Middle frontal gyrus (tissue), 1 donor: Measurements from ENCODE around the gene BANK1.
"Not testable (repeated sequence)": the region's sequence is repeated elsewhere in the genome, so short reads cannot be mapped to it uniquely, and the experiment has no call there.

Source experiments
- DNase-seq: peaks from one replicate; pipeline ENCODE4 v3.0.0-alpha.2; 2015; ENCODE audit warnings: low spot score; ENCODE audit errors: extremely low spot score

BANK1 gene

DNA sequence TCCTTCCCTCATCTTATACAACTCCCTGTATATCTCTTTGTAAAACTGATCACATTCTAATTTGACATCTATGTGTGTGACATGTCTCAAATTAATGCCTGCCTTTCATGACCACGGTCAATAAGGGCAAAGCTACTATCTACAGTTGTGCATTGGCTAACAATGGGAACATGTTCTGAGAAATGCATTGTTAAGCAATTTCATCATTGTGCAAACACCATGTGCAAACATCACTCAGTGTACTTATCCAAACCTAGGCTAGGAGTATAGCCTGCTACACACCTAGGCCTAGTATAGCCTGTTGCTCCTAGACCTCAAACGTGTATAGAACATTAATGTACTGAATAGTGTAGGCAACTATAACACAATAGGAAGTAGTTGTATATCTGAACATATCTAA lies 95.0 kb downstream of the BANK1 start:
- DNase-seq, result no peak

DNA sequence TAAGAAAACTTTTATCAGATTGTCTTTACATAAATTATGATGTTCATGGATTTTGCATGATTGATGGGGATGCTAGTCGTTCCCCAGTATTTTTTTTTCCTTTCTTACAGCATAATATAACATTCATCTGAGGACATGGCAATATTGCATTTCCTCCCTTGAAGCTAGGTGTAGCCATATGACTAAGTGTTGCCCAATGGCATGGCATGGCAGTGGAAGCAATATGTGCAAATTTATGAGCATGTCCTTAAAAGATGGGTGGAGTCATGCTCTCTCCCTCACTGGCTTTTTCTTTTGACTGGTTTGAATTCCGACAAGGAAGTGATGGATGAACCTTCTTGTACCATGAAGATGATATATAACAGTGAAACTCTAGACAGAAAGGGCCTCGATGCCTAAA lies 96.3 kb downstream of the BANK1 start:
- DNase-seq, result no peak

DNA sequence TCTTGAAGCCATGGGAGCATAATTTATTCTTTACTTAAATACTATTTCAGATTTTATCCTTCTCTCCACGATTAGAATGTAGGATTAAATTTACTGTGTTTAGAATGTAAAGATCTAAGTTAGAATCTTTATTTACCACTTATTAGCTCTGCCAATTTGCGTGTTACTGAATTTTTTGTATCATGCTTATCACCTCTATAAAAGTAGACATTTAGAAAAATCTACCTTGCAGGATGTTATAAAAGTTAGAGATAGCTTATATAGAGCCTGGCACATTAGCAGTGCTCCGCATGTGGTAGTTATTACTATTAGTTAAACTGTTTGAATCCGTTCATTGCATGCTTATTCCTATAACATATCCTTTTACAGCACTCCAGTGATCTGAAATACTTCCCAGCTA lies 97.9 kb downstream of the BANK1 start:
- DNase-seq, result no peak

DNA sequence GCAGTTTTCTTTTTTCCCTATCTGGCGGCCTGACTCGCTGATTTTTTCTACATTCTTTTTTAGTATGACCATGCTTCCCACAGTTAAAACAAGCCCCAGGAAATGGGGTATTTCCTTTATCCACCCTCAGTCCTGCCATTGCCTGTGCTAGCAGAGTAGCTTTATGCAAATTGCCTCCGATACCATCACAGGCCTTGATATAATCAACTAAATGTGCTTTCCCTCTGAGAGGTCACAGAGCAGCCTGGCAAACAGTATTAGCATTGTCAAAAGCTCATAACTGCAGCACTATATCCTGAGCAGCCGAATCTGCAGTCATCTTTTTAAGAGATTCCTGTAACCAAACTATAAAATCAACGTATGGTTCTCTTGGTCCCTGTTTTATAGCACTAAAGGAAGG lies 115.0 kb downstream of the BANK1 start:
- DNase-seq, result not testable (repeated sequence)

- no peak for DNase-seq
Observed at GRCh38 chr4:101910786-101911373, 120.3 kb downstream of the BANK1 start.

GRCh38 chr4:101911616-101912015 lies 121.1 kb downstream of the BANK1 start:
- no peak for DNase-seq

GRCh38 chr4:101914761-101915160 lies 124.2 kb downstream of the BANK1 start:
- DNase-seq, result no peak

DNA sequence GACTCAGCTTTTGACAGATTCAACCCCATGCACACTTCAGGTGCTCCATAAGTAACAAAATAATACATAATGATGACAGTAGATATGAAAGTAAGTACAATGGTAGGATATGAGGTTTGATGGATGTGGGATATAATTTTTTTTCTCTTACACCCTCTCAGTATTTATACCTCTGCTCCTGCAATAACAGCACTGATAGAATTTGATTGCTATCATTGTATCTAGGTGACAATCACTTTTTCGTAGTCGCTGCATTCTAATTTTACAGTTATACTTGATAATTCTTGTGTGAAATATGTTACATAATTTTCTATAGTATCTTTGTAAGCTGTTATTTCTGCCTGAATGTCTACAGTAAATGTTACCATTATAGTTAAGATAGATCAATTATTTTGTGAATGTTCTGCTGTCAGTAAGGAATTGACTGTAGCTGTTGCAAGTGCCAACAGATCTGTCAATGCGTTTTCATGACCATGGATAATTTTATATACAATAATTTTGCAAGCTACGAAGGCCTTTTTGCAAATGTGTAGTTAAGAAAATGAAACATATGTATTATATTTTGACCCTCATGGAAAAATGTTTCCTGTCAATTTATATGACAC lies 128.9 kb downstream of the BANK1 start:
- DNase-seq, result no peak

GRCh38 chr4:101921370-101921769 lies 130.8 kb downstream of the BANK1 start:
- no peak for DNase-seq

- no peak for DNase-seq
Observed at GRCh38 chr4:101931619-101932018, 141.1 kb downstream of the BANK1 start.

GRCh38 chr4:101933855-101934254 lies 143.3 kb downstream of the BANK1 start:
- DNase-seq, result no peak

- DNase-seq, result no peak
Observed at GRCh38 chr4:101938836-101939235, 148.3 kb downstream of the BANK1 start.

DNA sequence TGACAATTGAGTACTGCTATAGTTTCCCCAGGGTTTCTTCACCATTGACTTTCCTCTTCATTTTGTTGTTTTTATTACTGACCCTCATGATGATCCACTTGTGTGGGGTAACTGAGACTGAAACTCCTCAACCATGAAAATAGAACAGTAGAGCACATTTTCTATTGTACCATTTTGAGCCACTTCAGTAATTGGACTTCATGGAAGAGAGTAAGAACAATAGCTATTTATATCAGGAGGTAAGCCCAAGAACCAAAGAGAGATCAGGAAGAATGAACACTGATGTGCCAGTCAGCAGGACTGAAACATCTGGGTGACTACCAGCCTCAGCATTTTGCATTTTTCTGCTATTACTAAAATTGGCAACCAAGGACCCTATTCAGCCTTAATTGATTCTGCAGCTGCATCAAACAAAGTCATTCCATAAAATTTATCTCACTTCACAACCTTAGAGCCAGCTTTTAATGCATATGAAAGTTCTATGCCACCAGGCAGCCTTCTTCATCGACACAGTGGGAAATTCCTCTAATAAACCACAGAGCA lies 151.4 kb downstream of the BANK1 start:
- DNase-seq, result no peak

DNA sequence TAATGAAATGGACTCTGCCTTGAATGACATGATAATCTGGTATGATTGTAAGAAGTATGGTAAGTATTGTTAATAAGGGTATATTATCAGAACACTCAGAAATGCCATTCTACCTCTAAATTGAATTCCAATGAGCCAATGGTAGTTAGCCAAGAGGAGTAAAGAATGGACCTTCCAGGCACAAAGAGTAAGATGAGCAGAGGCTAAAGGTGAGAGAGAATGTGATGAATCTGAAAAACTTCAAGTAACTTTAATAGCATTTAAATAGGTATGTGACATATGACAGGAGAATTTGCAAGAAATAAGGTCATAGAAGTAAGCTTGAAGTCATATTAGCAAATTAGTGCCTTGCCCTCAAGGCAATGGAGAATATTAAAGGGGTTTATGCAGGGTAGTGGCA lies 152.4 kb downstream of the BANK1 start:
- DNase-seq, result no peak

DNA sequence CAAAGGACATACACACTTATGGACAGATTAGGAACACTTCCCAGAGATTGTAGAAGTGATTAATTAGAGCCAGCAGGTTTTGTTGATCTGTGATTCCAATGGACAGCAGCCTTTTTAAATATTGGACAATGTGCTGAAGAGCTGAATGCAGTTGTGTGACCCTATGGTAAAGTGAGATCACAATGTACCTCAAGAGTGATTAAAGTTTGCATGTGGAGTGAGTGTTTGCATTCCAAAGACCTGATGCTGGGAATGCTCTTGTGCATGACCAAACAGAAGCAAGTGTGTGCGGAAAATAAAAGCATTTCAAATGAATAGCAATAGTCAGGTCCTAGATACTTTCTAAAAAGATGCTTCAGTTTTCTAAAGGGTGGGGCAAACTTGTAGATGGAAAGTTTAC lies 154.1 kb downstream of the BANK1 start:
- DNase-seq, result no peak

GRCh38 chr4:101948055-101948454 lies 157.5 kb downstream of the BANK1 start:
- no peak for DNase-seq

- no peak for DNase-seq
Observed at GRCh38 chr4:101948951-101949350, 158.4 kb downstream of the BANK1 start.

DNA sequence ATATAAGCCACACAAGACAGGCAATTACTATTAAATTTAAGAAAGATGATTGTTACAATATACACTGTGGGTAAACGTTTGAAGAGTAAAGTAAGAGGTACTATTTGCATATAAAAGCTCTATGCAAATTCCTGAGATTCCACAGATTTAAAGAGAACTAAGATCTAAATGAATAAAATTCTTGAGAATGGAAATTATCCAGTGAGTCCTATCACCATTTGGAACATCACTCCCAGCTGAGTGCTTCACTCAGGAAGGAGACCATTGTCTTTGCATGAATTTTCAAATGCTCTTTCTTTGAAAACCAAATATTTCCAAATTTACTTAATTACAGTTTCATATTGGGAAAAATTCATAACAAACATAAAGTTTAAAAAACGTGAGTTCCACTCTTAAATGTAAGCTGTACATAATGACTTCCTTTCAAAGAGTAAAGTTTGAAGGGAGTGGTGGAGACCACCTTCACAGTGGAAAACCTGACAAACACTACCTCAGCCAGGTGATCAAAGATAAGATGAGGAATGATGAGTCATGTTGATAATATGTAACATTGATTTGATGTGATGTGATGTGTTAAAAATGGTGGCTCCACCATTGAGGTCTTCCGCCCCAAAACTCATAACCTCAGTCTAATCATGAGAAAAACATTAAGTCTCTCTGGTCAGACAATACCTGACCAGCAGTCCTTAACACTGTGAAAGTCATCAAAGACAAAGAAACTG lies 159.9 kb downstream of the BANK1 start:
- no peak for DNase-seq

DNA sequence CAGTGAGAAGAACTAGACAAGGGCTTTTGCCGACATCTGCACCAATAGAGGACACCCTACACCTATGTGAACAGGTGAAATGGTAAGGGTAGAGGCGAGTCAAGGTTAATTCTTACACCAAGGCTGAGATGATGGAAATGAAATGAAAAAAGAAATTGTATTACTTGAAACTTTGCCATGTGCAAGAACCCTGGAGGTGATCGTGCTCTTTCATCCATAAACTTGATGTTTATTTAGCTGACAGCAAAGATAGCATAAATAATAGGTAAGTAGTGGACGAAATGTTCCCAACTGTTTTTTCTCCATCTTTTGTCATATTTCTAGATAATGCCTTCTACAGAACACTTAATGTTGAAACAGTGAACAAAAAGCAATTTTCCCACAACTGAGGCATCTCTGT lies 162.5 kb downstream of the BANK1 start:
- DNase-seq, result no peak

GRCh38 chr4:101953949-101954348 lies 163.4 kb downstream of the BANK1 start:
- no peak for DNase-seq

GRCh38 chr4:101954351-101954750 lies 163.8 kb downstream of the BANK1 start:
- no peak for DNase-seq

- DNase-seq, result no peak
Observed at GRCh38 chr4:101954975-101955678, 164.6 kb downstream of the BANK1 start.
